HEK293 (cell line): Measurements from ENCODE around the gene RBFOX2.
A peak's percentile ranks its signal among the peaks of the same experiment; 100 is the strongest.

Experiments
- CTCF ChIA-PET: fragments of 350-600 bp; formaldehyde crosslinking; extraction: SDS; loops from one replicate; lab custom pipeline; 2021; ENCODE audit warnings: antibody characterized with exemption; lab: Yijun Ruan, JAX
- POLR2A ChIA-PET: fragments of 300-600 bp; formaldehyde crosslinking; extraction: SDS; loops from one replicate; lab custom pipeline; 2020; ENCODE audit warnings: antibody characterized with exemption, inconsistent platforms; lab: Yijun Ruan, JAX
- H3K27ac ChIP-seq: fragments of 200-500 bp; sonication (Bioruptor generic); 2 replicates; pipeline ENCODE4 v1.5.1; 2014; ENCODE audit warnings: low read depth, low read length, control low read depth, inconsistent platforms; ENCODE audit errors: extremely low read depth
- H3K36me3 ChIP-seq, 2 experiments: fragments of 200-500 bp in 1 of 2; sonication (Bioruptor generic) in 1 of 2; 1 replicate in 1 of 2; 2 replicates in 1 of 2; pipeline ENCODE4 v1.5.1; 2014 to 2017; ENCODE audit warnings: inconsistent platforms in 2 of 2, low read length in 2 of 2; ENCODE audit not compliant: control insufficient read depth in 2 of 2, insufficient read depth in 1 of 2
- H3K4me1 ChIP-seq: fragments of 200-500 bp; sonication (Bioruptor generic); 2 replicates; pipeline ENCODE4 v1.5.1; 2014; ENCODE audit warnings: mild to moderate bottlenecking, low read length, inconsistent platforms; ENCODE audit not compliant: control insufficient read depth, insufficient read depth
- H3K4me3 ChIP-seq: 2 replicates; pipeline ENCODE4 v1.5.1; 2011; ENCODE audit warnings: low read depth, mild to moderate bottlenecking, control low read depth, low read length, moderate library complexity
- H3K9me3 ChIP-seq: fragments of 200-500 bp; sonication (Bioruptor generic); 2 replicates; pipeline ENCODE4 v1.5.1; 2014; ENCODE audit warnings: low read depth, low read length, inconsistent platforms; ENCODE audit not compliant: control insufficient read depth, insufficient read depth
- ATF2 ChIP-seq: fragments of 450-650 bp; formaldehyde crosslinking; IDR thresholded peaks from 2 replicates; pipeline ENCODE4 v1.5.1; 2016; ENCODE audit warnings: missing biosample characterization, missing genetic modification characterization, low read depth
- EGR2 ChIP-seq: fragments of 450-650 bp; formaldehyde crosslinking; IDR thresholded peaks from 2 replicates; pipeline ENCODE4 v1.5.1; 2016; ENCODE audit warnings: low read depth, missing biosample characterization, missing genetic modification characterization
- PBX3 ChIP-seq: sonication (generic); formaldehyde crosslinking; IDR thresholded peaks from 2 replicates; pipeline ENCODE4 v1.8.1; 2022; ENCODE audit warnings: mild to moderate bottlenecking, moderate library complexity, missing genetic modification reagents
- PRDM4 ChIP-seq: fragments of 450-650 bp; formaldehyde crosslinking; IDR thresholded peaks from 2 replicates; pipeline ENCODE4 v1.5.1; 2017; ENCODE audit warnings: missing biosample characterization, missing genetic modification characterization
- REST ChIP-seq: fragments of 450-650 bp; formaldehyde crosslinking; IDR thresholded peaks from 2 replicates; pipeline ENCODE4 v1.5.1; 2016; ENCODE audit warnings: missing biosample characterization, missing genetic modification characterization
- WT1 ChIP-seq: fragments of 450-650 bp; formaldehyde crosslinking; IDR thresholded peaks from 2 replicates; pipeline ENCODE4 v1.5.1; 2016; ENCODE audit warnings: missing biosample characterization, missing genetic modification characterization
- ZBTB26 ChIP-seq: fragments of 450-650 bp; formaldehyde crosslinking; optimal IDR thresholded peaks from 2 replicates; pipeline ENCODE3; 2016; ENCODE audit warnings: missing biosample characterization, mild to moderate bottlenecking, missing genetic modification characterization
- ZFP3 ChIP-seq: fragments of 450-650 bp; formaldehyde crosslinking; IDR thresholded peaks from 2 replicates; pipeline ENCODE4 v1.5.1; 2016; ENCODE audit warnings: low read depth, missing biosample characterization, missing genetic modification characterization
- ZFP37 ChIP-seq: fragments of 450-650 bp; formaldehyde crosslinking; IDR thresholded peaks from 2 replicates; pipeline ENCODE4 v1.5.1; 2016; ENCODE audit warnings: missing biosample characterization, missing genetic modification characterization
- ZFP69B ChIP-seq: fragments of 450-650 bp; formaldehyde crosslinking; IDR thresholded peaks from 2 replicates; pipeline ENCODE4 v1.5.1; 2016; ENCODE audit warnings: missing biosample characterization, missing genetic modification characterization
- ZNF138 ChIP-seq: fragments of 450-650 bp; formaldehyde crosslinking; IDR thresholded peaks from 2 replicates; pipeline ENCODE4 v1.5.1; 2016; ENCODE audit warnings: missing biosample characterization, missing genetic modification characterization, borderline replicate concordance
- ZNF148 ChIP-seq: fragments of 450-650 bp; formaldehyde crosslinking; IDR thresholded peaks from 2 replicates; pipeline ENCODE4 v1.5.0; 2017; ENCODE audit warnings: missing biosample characterization, missing genetic modification characterization, borderline replicate concordance
- ZNF157 ChIP-seq: fragments of 450-650 bp; formaldehyde crosslinking; IDR thresholded peaks from 2 replicates; pipeline ENCODE4 v1.5.1; 2016; ENCODE audit warnings: missing biosample characterization, missing genetic modification characterization
- ZNF214 ChIP-seq: fragments of 450-650 bp; formaldehyde crosslinking; IDR thresholded peaks from 2 replicates; pipeline ENCODE4 v1.5.1; 2017; ENCODE audit warnings: missing biosample characterization, mild to moderate bottlenecking, missing genetic modification characterization, borderline replicate concordance
- ZNF324 ChIP-seq: fragments of 450-650 bp; formaldehyde crosslinking; IDR thresholded peaks from 2 replicates; pipeline ENCODE4 v1.5.1; 2016; ENCODE audit warnings: missing biosample characterization, missing genetic modification characterization
- ZNF335 ChIP-seq: fragments of 450-650 bp; formaldehyde crosslinking; conservative IDR thresholded peaks from 2 replicates; pipeline ENCODE4 v1.5.1; 2016; ENCODE audit warnings: missing biosample characterization, missing genetic modification characterization
- ZNF341 ChIP-seq: fragments of 450-650 bp; formaldehyde crosslinking; IDR thresholded peaks from 2 replicates; pipeline ENCODE4; 2016; ENCODE audit warnings: low read depth, missing biosample characterization, missing genetic modification characterization
- ZNF426 ChIP-seq: fragments of 450-650 bp; formaldehyde crosslinking; IDR thresholded peaks from 2 replicates; pipeline ENCODE4 v1.5.1; 2017; ENCODE audit warnings: missing biosample characterization, missing genetic modification characterization, mild to moderate bottlenecking, inconsistent platforms, moderate library complexity
- ZNF521 ChIP-seq: fragments of 450-650 bp; formaldehyde crosslinking; IDR thresholded peaks from 2 replicates; pipeline ENCODE4 v1.5.1; 2017; ENCODE audit warnings: missing biosample characterization, mild to moderate bottlenecking, missing genetic modification characterization
- ZNF544 ChIP-seq: fragments of 450-650 bp; formaldehyde crosslinking; IDR thresholded peaks from 2 replicates; pipeline ENCODE4 v1.5.0; 2017; ENCODE audit warnings: missing biosample characterization, missing genetic modification characterization
- ZNF549 ChIP-seq: fragments of 450-650 bp; IDR thresholded peaks from 2 replicates; pipeline ENCODE4 v1.5.1; 2018; ENCODE audit warnings: missing biosample characterization, missing genetic modification characterization, mild to moderate bottlenecking, inconsistent platforms, moderate library complexity
- ZNF76 ChIP-seq: fragments of 450-650 bp; formaldehyde crosslinking; IDR thresholded peaks from 2 replicates; pipeline ENCODE4; 2016; ENCODE audit warnings: low read depth, missing biosample characterization, missing genetic modification characterization, borderline replicate concordance
- ZXDB ChIP-seq: fragments of 450-650 bp; formaldehyde crosslinking; IDR thresholded peaks from 2 replicates; pipeline ENCODE4 v1.5.1; 2016; ENCODE audit warnings: missing biosample characterization, missing genetic modification characterization

RBFOX2 gene

GRCh38 chr22:35961480-35962295, 66.9 kb downstream of the RBFOX2 start:
- peaks cover 13% of the 10 kb centered on the region; the same call in 1 of the 2 replicates for H3K4me1 ChIP-seq
- no peaks in the 10 kb centered on the region for H3K9me3 ChIP-seq
- no peaks in the 10 kb centered on the region for H3K36me3 ChIP-seq
- no peak overlapping the region for H3K27ac ChIP-seq
- H3K4me3 ChIP-seq: no peak overlapping the region
- POLR2A ChIA-PET: interaction anchor here (0.7 to 1.8 kb wide), 3 partner anchors 9 to 610 kb away, joined by 3 to 4 read pairs (median 4); no protein-coding TSS in a partner anchor
- CTCF ChIA-PET: interaction anchor here (0.7 to 1.3 kb wide), 2 partner anchors 104 to 190 kb away, joined by 4 to 8 read pairs; no protein-coding TSS in a partner anchor
- TF ChIP-seq REST (tag by site-specific recombination) (no peak), EGR2 (tag by site-specific recombination) (peak; percentile 94), PRDM4 (tag by site-specific recombination) (no peak), PBX3 (no peak), ZFP37 (tag by site-specific recombination) (no peak), ZNF138 (tag by site-specific recombination) (no peak), ZNF426 (tag by site-specific recombination) (no peak), ZNF521 (tag by site-specific recombination) (no peak), ZFP69B (tag by site-specific recombination) (0 out of 2 replicates have a peak, but pooled peaks have one; percentile 13), ZNF341 (tag by site-specific recombination) (peak; percentile 61; the same call in 1 of the 2 replicates), ZBTB26 (tag by site-specific recombination) (no peak), ZNF148 (no peak), ATF2 (tag by site-specific recombination) (peak; percentile 97), ZNF214 (tag by site-specific recombination) (no peak), ZNF335 (tag by site-specific recombination) (no peak), ZXDB (peak; percentile 81), ZNF549 (tag by site-specific recombination) (no peak), ZNF544 (tag by site-specific recombination) (no peak), ZNF157 (tag by site-specific recombination) (no peak), ZFP3 (no peak), WT1 (tag by site-specific recombination) (0 out of 2 replicates have a peak, but pooled peaks have one; percentile 13), ZNF76 (tag by site-specific recombination) (no peak), ZNF324 (no peak)
